Sigmoid colon (tissue), 7 donors: ENCODE measurements around the gene FAM3C. TPM values are rescaled to one million over a fixed set of nuclear protein-coding genes. Genes with fewer than 3 reads are reported as not detected.

ENCODE experiments used
- DNase-seq: peaks from one replicate; pipeline ENCODE4 v3.0.0-alpha.2; 2019
- H3K27ac ChIP-seq, 4 donors: fragments of 200-600 bp; sonication (generic); one replicate each; pipeline ENCODE4 v1.5.1; 2016 to 2019; ENCODE audit warnings: mild to moderate bottlenecking in 1 of 4
- H3K27me3 ChIP-seq, 3 donors: fragments of 200-600 bp; sonication (generic); one replicate each; pipeline ENCODE4 v1.5.1; 2019; ENCODE audit warnings: mild to moderate bottlenecking in 1 of 3
- H3K36me3 ChIP-seq, 4 donors: fragments of 200-600 bp; sonication (generic); one replicate each; pipeline ENCODE4 v1.5.1; 2016 to 2019
- H3K4me1 ChIP-seq, 4 donors: fragments of 200-600 bp; sonication (generic); one replicate each; pipeline ENCODE4 v1.5.1; 2017 to 2019
- H3K4me3 ChIP-seq, 4 donors: fragments of 200-600 bp; sonication (generic); one replicate each; pipeline ENCODE4 v1.5.1; 2017 to 2019; ENCODE audit warnings: mild to moderate bottlenecking in 2 of 4, moderate library complexity in 1 of 4
- H3K9me3 ChIP-seq, 4 donors: fragments of 200-600 bp in 3 of 4; sonication (generic) in 3 of 4; one replicate each; pipeline versions ENCODE4 v1.5.1 to v1.6.1; 2013 to 2019
- EP300 ChIP-seq, 4 donors: sonication (generic); formaldehyde crosslinking; IDR thresholded peaks; one replicate each; pipeline ENCODE4 v1.6.1; 2017; ENCODE audit warnings: antibody characterized with exemption in 4 of 4
- POLR2A ChIP-seq, 2 donors: fragments of 450-650 bp; IDR thresholded peaks; one replicate each; pipeline ENCODE4 v1.6.1; 2016; ENCODE audit warnings: antibody characterized with exemption in 2 of 2, mild to moderate bottlenecking in 2 of 2, moderate library complexity in 2 of 2
- POLR2AphosphoS5 ChIP-seq, 4 donors: sonication (generic); formaldehyde crosslinking; IDR thresholded peaks; one replicate each; pipeline ENCODE4 v1.6.1; 2017; ENCODE audit warnings: antibody characterized with exemption in 4 of 4
- WGBS, 2 donors: extraction: QIAGEN DNeasy Blood & Tissue Kit; methylation state at CpG; one replicate each; pipeline ENCODE4 v1.1.7; 2013; 5-methylcytosine and 5-hydroxymethylcytosine counted together
- intact Hi-C: fragments of 100-400 bp; cut with DNase I; formaldehyde crosslinking; loops from one replicate; pipeline ENCODE4 v1.15.1; 2023
- polyA plus RNA-seq, 3 donors: library from polyadenylated mRNA; stranded (reverse); fragments of 200-250 nt; gene quantifications; one replicate each; pipeline ENCODE4 v1.2.3, GENCODE V29; 2013
- total RNA-seq, 4 donors: library from RNA; depleted of rRNA; stranded (reverse); fragments of >200 nt; gene quantifications; one replicate each; pipeline ENCODE4 v1.1.0, GENCODE V29; 2016
- TF ChIP-seq, protein P1 (sequence below), 4 experiments: fragments of 450-650 bp in 3 of 4; fragments of 200-600 bp in 1 of 4; IDR thresholded peaks; one replicate each; pipeline ENCODE4 v1.5.1; 2016 to 2019; ENCODE audit warnings: antibody characterized with exemption in 4 of 4, mild to moderate bottlenecking in 3 of 4, moderate library complexity in 2 of 4
- donor health status: healthy with polysubstance abuse.
- donor health status: Bipolar disorder and iron deficiency.
- donor health status: healthy.

Gene FAM3C
- total and polyA plus RNA-seq, 7 donors = 9.0 to 58.9 (median 35.2) TPM

DNA sequence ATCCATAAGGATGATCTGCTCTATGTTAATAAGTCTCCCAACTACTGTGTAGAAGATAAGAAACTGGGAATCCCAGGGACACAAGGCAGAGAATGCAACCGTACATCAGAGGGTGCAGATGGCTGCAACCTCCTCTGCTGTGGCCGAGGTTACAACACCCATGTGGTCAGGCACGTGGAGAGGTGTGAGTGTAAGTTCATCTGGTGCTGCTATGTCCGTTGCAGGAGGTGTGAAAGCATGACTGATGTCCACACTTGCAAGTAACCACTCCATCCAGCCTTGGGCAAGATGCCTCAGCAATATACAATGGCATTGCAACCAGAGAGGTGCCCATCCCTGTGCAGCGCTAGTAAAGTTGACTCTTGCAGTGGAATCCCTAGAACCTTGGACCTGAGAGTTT lies 57.0 kb downstream of the FAM3C start:
- WGBS, 2 donors = 79 to 83% methylated on average over 5 of the region's 5 CpGs
- Histone ChIP-seq H3K27me3 (peaks cover 0 to 10% (median 0%) of the 10 kb centered on the region in 3 donors), H3K9me3 (no peaks in the 10 kb centered on the region), H3K4me3 (no peak overlapping the region), H3K27ac (no peak overlapping the region), H3K36me3 (peaks cover 0 to 7% (median 0%) of the 10 kb centered on the region in 4 donors), H3K4me1 (peaks cover 0 to 5% (median 0%) of the 10 kb centered on the region in 4 donors)
- TF ChIP-seq POLR2AphosphoS5 (IDR thresholded peaks at IDR 0.05) = no peak
- no peak for TF ChIP-seq POLR2A (IDR thresholded peaks at IDR 0.05)
- no peak for TF ChIP-seq EP300 (IDR thresholded peaks at IDR 0.05)
- TF ChIP-seq, protein P1, sequence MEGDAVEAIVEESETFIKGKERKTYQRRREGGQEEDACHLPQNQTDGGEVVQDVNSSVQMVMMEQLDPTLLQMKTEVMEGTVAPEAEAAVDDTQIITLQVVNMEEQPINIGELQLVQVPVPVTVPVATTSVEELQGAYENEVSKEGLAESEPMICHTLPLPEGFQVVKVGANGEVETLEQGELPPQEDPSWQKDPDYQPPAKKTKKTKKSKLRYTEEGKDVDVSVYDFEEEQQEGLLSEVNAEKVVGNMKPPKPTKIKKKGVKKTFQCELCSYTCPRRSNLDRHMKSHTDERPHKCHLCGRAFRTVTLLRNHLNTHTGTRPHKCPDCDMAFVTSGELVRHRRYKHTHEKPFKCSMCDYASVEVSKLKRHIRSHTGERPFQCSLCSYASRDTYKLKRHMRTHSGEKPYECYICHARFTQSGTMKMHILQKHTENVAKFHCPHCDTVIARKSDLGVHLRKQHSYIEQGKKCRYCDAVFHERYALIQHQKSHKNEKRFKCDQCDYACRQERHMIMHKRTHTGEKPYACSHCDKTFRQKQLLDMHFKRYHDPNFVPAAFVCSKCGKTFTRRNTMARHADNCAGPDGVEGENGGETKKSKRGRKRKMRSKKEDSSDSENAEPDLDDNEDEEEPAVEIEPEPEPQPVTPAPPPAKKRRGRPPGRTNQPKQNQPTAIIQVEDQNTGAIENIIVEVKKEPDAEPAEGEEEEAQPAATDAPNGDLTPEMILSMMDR (IDR thresholded peaks at IDR 0.05) = no peak
- DNase-seq = no peak
- intact Hi-C loops = no loop called here

DNA sequence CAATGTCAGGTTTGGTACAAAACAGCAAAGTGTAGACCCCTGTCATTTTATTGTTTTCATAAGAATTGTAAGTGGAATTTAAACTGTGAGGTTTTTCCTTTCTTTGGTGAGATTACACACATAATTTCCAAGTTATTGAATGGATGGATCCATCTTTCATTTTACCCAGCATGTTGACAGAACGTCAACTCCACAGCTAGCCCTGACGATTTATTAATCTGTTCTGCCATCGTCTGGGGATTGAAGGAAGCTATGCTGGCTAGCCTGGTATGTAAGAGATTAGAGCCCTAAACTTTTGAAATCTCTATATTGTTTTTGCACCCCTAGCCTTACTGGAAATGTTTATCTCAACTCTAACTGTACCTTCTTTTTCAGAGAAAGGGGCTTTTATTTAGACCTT lies 58.7 kb downstream of the FAM3C start:
- WGBS, 2 donors = 9 to 19% methylated on average over 3 of the region's 3 CpGs
- TF ChIP-seq POLR2AphosphoS5 (IDR thresholded peaks at IDR 0.05) = no peak
- TF ChIP-seq EP300 (IDR thresholded peaks at IDR 0.05) = no peak
- TF ChIP-seq POLR2A (IDR thresholded peaks at IDR 0.05) = no peak
- TF ChIP-seq, protein P1 (IDR thresholded peaks at IDR 0.05) = no peak

DNA sequence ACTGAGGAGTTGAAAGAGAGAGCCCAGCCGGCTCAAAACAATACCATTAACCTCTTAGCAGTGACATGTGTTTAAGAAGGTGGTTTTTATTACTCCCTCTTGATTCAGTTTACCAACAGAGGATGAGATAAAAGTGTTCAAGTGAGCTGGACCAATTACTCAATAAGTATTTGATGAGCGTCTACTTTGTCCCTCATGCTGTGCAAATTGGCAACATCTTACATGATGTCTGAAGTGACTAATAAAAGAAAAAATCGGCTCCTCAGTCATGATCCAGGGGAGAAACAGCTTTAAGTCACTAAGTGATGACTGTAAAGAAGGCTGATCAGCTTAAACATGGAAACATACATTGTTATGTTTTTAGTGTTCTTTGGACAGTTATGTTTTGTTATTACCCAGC lies 59.5 kb downstream of the FAM3C start:
- WGBS, 2 donors = 66 to 69% methylated on average over 3 of the region's 3 CpGs
- intact Hi-C loops = no loop called here
- H3K36me3 ChIP-seq = no peaks in the 10 kb centered on the region
- no peak overlapping the region for H3K27ac ChIP-seq
- TF ChIP-seq EP300 (IDR thresholded peaks at IDR 0.05) (no peak), POLR2AphosphoS5 (IDR thresholded peaks at IDR 0.05) (no peak)
- TF ChIP-seq, protein P1 (IDR thresholded peaks at IDR 0.05) = no peak
- DNase-seq = no peak
- H3K4me1 ChIP-seq = no peaks in the 10 kb centered on the region
- H3K4me3 ChIP-seq = no peak overlapping the region
- no peaks in the 10 kb centered on the region for H3K9me3 ChIP-seq
- H3K27me3 ChIP-seq = peaks cover 0 to 35% (median under 1%) of the 10 kb centered on the region in 3 donors

More for the DNA sequence above, 58.7 kb downstream of the FAM3C start:
- Histone ChIP-seq H3K27me3 (peaks cover 0 to 27% (median 0%) of the 10 kb centered on the region in 3 donors), H3K4me3 (no peak overlapping the region), H3K27ac (no peak overlapping the region), H3K9me3 (no peaks in the 10 kb centered on the region), H3K4me1 (no peaks in the 10 kb centered on the region), H3K36me3 (peaks cover 0 to 4% (median 0%) of the 10 kb centered on the region in 4 donors)
- DNase-seq = no peak
- intact Hi-C loops = no loop called here

DNA sequence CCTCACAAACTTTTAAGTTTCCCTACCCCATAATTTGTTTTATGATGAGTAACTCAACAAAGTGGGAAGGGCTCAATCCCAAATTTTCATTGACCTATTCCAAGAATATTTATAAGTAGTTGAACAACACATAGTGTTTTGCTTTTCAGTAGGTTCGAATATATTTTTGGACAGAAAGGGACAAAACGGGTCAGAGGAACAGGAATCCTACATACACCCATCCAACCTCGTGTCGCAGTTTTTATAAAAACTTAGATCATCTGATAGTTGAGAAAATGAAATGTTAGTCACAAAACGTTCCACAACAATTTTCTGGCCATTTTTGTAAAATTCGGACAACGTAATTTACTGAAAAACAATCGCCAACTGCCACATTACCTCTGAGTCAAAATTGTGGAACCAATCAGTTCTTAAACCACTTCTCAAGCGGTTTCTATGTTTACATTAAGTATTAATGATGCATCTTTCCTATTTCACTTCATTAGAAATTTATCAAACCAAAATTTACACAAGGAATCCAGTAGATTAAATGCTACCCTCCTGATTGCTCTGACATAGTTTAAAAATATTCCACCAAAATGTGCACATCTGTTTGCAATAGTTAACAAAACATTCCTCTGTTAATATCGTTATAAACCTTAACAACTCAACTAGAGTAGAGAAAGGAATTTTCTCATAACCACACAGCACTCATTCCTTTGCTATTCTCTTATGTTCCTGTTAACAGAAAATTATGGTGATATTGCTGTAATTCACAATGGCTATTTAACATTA lies 61.0 kb downstream of the FAM3C start:
- H3K4me3 ChIP-seq = no peak overlapping the region
- 82 to 88% methylated on average over 10 of the region's 10 CpGs for WGBS, 2 donors
- H3K27me3 ChIP-seq = peaks cover 4 to 51% (median 16%) of the 10 kb centered on the region in 3 donors
- no peaks in the 10 kb centered on the region for H3K36me3 ChIP-seq
- H3K9me3 ChIP-seq = no peaks in the 10 kb centered on the region
- no peak overlapping the region for H3K27ac ChIP-seq
- peaks cover 0 to 9% (median 5%) of the 10 kb centered on the region in 4 donors for H3K4me1 ChIP-seq
- DNase-seq = no peak
- intact Hi-C loops = no loop called here
- TF ChIP-seq EP300 (IDR thresholded peaks at IDR 0.05) (no peak), POLR2A (IDR thresholded peaks at IDR 0.05) (no peak)
- TF ChIP-seq, protein P1 (IDR thresholded peaks at IDR 0.05) = no peak
